HepG2 (cell line): Measurements from ENCODE around the gene DLEC1. TPM values are rescaled to one million over a fixed set of nuclear protein-coding genes. Genes with fewer than 3 reads are reported as not detected.
A peak's percentile ranks its signal among the peaks of the same experiment; 100 is the strongest.

Source experiments
- BRCA1 ChIP-seq: sonication (generic); formaldehyde crosslinking; IDR thresholded peaks from 2 replicates; pipeline ENCODE4 v1.4.0; 2020; ENCODE audit warnings: missing genetic modification reagents
- CBFB ChIP-seq: sonication (generic); formaldehyde crosslinking; IDR thresholded peaks from 2 replicates; pipeline ENCODE4 v1.4.0; 2020; ENCODE audit warnings: missing genetic modification reagents
- ELF4 ChIP-seq: sonication (generic); formaldehyde crosslinking; IDR thresholded peaks from 2 replicates; pipeline ENCODE4 v1.5.0; 2020; ENCODE audit warnings: missing genetic modification reagents, mild to moderate bottlenecking, moderate library complexity, borderline replicate concordance
- HNF4A ChIP-seq: sonication (generic); formaldehyde crosslinking; IDR thresholded peaks from 2 replicates; pipeline ENCODE4 v1.4.0; 2020; ENCODE audit warnings: missing genetic modification reagents
- RBM39 ChIP-seq: fragments of 200-400 bp; formaldehyde crosslinking; IDR thresholded peaks from one replicate; pipeline ENCODE4 v1.6.1; 2018; ENCODE audit warnings: antibody characterized with exemption, mild to moderate bottlenecking, low read depth, low read length; ENCODE audit not compliant: poor library complexity, severe bottlenecking
- SALL1 ChIP-seq: sonication (generic); formaldehyde crosslinking; IDR thresholded peaks from 2 replicates; pipeline ENCODE4 v1.8.0; 2022; ENCODE audit warnings: mild to moderate bottlenecking, missing genetic modification reagents
- ZMAT3 ChIP-seq: sonication (generic); formaldehyde crosslinking; conservative IDR thresholded peaks from 2 replicates; pipeline ENCODE4 v1.7.0; 2021; ENCODE audit warnings: missing genetic modification reagents
- ZNF263 ChIP-seq: sonication (generic); formaldehyde crosslinking; IDR thresholded peaks from 2 replicates; pipeline ENCODE4 v1.4.0; 2020; ENCODE audit warnings: missing genetic modification reagents
- ZNF350 ChIP-seq: sonication (generic); formaldehyde crosslinking; IDR thresholded peaks from 2 replicates; pipeline ENCODE4 v1.4.0; 2020; ENCODE audit warnings: mild to moderate bottlenecking, low read depth, missing genetic modification reagents, borderline replicate concordance
- ZNF432 ChIP-seq: sonication (generic); formaldehyde crosslinking; IDR thresholded peaks from 2 replicates; pipeline ENCODE4 v1.5.0; 2020; ENCODE audit warnings: missing genetic modification reagents, mild to moderate bottlenecking, borderline replicate concordance
- ZNF572 ChIP-seq: sonication (generic); formaldehyde crosslinking; IDR thresholded peaks from 2 replicates; pipeline ENCODE4 v1.5.1; 2020; ENCODE audit warnings: mild to moderate bottlenecking, missing genetic modification reagents
- ZNF772 ChIP-seq: sonication (generic); formaldehyde crosslinking; IDR thresholded peaks from 2 replicates; pipeline ENCODE4 v1.5.0; 2020; ENCODE audit warnings: mild to moderate bottlenecking, missing genetic modification reagents
- ZNF83 ChIP-seq: sonication (generic); formaldehyde crosslinking; IDR thresholded peaks from 2 replicates; pipeline ENCODE4 v1.4.0; 2020; ENCODE audit warnings: missing genetic modification reagents, mild to moderate bottlenecking, borderline replicate concordance
- ZSCAN29 ChIP-seq: sonication (generic); formaldehyde crosslinking; conservative IDR thresholded peaks from 2 replicates; pipeline ENCODE4 v1.4.0; 2020; ENCODE audit warnings: mild to moderate bottlenecking, missing genetic modification reagents
- polyA plus RNA-seq, 8 experiments: library from polyadenylated mRNA; depleted of rRNA in 3 of 8; stranded (reverse) in 7 of 8; unstranded in 1 of 8; fragments of >200 nt; fragmentation: Illumina TruSeq in 4 of 8; extraction: Trizol in 4 of 8; gene quantifications; 2 replicates each; pipeline versions ENCODE4 v1.2.1 to v1.2.3, GENCODE V29; 2011 to 2016; ENCODE audit warnings: low read depth in 4 of 8, missing spikeins in 1 of 8, mixed read lengths in 1 of 8; ENCODE audit not compliant: insufficient read depth in 1 of 8
- total RNA-seq, 5 experiments: library from RNA; depleted of rRNA; stranded (reverse); fragments of >200 nt; fragmentation: Illumina TruSeq; extraction: Trizol; gene quantifications; 2 replicates each; pipeline ENCODE4 v1.2.3, GENCODE V29; 2016; ENCODE audit warnings: low read depth in 1 of 5
- TF ChIP-seq, protein P1 (sequence below): sonication (generic); formaldehyde crosslinking; IDR thresholded peaks from 2 replicates; pipeline ENCODE4 v1.4.0; 2020; ENCODE audit warnings: missing genetic modification reagents
- TF ChIP-seq, protein P2 (sequence below): sonication (generic); formaldehyde crosslinking; IDR thresholded peaks from 2 replicates; pipeline ENCODE4 v1.5.0; 2020; ENCODE audit warnings: mild to moderate bottlenecking, missing genetic modification reagents, moderate library complexity
- TF ChIP-seq, protein P3 (sequence below): sonication (generic); formaldehyde crosslinking; IDR thresholded peaks from 2 replicates; pipeline ENCODE4 v1.4.0; 2020; ENCODE audit warnings: missing genetic modification reagents, borderline replicate concordance

Gene DLEC1
- total and polyA plus RNA-seq, 2 of the 13 experiments (the other 11 are each of a cell fraction or from before 2014, with no cell fraction given), result 0.09 TPM; not detected in 1

DNA sequence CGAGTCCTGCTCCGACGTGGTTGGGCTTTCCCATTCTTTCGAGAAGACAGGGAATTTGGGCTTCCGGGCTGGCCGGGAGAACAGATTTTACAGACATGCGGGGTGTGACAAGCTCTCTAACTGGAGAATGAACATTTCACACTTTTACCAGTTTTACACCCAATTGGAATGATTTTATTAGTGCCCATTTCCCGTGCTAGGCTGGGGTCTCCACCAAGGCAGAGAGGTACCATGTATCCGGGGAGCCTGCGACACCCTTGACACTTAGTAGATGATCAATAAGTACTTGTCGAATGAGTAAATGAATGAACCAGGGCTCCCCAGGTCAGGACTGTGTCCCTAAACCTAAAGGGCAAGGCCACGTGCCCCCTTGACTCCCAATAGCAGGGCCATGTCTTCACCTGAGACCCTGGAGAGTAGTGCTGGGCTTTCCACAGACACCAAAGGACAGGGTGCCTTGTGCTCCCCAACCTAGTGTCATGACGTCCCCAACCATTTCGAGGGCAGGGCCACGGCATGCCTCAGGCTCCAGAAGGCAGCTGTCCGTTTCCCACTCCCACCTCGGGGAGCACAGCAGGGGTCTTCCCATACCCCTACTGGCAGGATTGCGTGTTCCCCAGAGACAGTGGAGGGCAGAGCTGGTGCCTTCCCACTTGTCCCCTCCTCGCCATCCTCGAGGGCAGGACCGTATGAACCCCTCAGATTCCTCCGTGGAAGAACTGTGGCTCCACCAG is 98.8 kb downstream of the DLEC1 start (continued):
- TF ChIP-seq ZNF83 (CRISPR knock-in tag) (0 out of 2 replicates have a peak, but pooled peaks have one; percentile 2), HNF4A (CRISPR knock-in tag) (peak; percentile 26; the same call in 1 of the 2 replicates), ZSCAN29 (CRISPR knock-in tag) (0 out of 2 replicates have a peak, but pooled peaks have one; percentile 11), ZNF772 (CRISPR knock-in tag) (peak; percentile 58; the same call in 1 of the 2 replicates), ZNF572 (CRISPR knock-in tag) (peak; percentile 75; the same call in 1 of the 2 replicates), BRCA1 (CRISPR knock-in tag) (0 out of 2 replicates have a peak, but pooled peaks have one; percentile 56), ELF4 (peak; percentile 72; the same call in 1 of the 2 replicates), ZNF432 (no peak), SALL1 (CRISPR knock-in tag) (no peak; the same call in 1 of the 2 replicates), CBFB (CRISPR knock-in tag) (0 out of 2 replicates have a peak, but pooled peaks have one; percentile 16), ZNF350 (CRISPR knock-in tag) (peak; percentile 3; the same call in 1 of the 2 replicates), ZNF263 (CRISPR knock-in tag) (peak; percentile 81), RBM39 (peak; percentile 6), ZMAT3 (CRISPR knock-in tag) (0 out of 2 replicates have a peak, but pooled peaks have one; percentile 5)
- TF ChIP-seq, protein P1, sequence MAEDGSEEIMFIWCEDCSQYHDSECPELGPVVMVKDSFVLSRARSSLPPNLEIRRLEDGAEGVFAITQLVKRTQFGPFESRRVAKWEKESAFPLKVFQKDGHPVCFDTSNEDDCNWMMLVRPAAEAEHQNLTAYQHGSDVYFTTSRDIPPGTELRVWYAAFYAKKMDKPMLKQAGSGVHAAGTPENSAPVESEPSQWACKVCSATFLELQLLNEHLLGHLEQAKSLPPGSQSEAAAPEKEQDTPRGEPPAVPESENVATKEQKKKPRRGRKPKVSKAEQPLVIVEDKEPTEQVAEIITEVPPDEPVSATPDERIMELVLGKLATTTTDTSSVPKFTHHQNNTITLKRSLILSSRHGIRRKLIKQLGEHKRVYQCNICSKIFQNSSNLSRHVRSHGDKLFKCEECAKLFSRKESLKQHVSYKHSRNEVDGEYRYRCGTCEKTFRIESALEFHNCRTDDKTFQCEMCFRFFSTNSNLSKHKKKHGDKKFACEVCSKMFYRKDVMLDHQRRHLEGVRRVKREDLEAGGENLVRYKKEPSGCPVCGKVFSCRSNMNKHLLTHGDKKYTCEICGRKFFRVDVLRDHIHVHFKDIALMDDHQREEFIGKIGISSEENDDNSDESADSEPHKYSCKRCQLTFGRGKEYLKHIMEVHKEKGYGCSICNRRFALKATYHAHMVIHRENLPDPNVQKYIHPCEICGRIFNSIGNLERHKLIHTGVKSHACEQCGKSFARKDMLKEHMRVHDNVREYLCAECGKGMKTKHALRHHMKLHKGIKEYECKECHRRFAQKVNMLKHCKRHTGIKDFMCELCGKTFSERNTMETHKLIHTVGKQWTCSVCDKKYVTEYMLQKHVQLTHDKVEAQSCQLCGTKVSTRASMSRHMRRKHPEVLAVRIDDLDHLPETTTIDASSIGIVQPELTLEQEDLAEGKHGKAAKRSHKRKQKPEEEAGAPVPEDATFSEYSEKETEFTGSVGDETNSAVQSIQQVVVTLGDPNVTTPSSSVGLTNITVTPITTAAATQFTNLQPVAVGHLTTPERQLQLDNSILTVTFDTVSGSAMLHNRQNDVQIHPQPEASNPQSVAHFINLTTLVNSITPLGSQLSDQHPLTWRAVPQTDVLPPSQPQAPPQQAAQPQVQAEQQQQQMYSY (CRISPR knock-in tag), result 0 out of 2 replicates have a peak, but pooled peaks have one; percentile 22
- TF ChIP-seq, protein P2, sequence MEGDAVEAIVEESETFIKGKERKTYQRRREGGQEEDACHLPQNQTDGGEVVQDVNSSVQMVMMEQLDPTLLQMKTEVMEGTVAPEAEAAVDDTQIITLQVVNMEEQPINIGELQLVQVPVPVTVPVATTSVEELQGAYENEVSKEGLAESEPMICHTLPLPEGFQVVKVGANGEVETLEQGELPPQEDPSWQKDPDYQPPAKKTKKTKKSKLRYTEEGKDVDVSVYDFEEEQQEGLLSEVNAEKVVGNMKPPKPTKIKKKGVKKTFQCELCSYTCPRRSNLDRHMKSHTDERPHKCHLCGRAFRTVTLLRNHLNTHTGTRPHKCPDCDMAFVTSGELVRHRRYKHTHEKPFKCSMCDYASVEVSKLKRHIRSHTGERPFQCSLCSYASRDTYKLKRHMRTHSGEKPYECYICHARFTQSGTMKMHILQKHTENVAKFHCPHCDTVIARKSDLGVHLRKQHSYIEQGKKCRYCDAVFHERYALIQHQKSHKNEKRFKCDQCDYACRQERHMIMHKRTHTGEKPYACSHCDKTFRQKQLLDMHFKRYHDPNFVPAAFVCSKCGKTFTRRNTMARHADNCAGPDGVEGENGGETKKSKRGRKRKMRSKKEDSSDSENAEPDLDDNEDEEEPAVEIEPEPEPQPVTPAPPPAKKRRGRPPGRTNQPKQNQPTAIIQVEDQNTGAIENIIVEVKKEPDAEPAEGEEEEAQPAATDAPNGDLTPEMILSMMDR (CRISPR knock-in tag), result no peak; the same call in 1 of the 2 replicates
- TF ChIP-seq, protein P3, sequence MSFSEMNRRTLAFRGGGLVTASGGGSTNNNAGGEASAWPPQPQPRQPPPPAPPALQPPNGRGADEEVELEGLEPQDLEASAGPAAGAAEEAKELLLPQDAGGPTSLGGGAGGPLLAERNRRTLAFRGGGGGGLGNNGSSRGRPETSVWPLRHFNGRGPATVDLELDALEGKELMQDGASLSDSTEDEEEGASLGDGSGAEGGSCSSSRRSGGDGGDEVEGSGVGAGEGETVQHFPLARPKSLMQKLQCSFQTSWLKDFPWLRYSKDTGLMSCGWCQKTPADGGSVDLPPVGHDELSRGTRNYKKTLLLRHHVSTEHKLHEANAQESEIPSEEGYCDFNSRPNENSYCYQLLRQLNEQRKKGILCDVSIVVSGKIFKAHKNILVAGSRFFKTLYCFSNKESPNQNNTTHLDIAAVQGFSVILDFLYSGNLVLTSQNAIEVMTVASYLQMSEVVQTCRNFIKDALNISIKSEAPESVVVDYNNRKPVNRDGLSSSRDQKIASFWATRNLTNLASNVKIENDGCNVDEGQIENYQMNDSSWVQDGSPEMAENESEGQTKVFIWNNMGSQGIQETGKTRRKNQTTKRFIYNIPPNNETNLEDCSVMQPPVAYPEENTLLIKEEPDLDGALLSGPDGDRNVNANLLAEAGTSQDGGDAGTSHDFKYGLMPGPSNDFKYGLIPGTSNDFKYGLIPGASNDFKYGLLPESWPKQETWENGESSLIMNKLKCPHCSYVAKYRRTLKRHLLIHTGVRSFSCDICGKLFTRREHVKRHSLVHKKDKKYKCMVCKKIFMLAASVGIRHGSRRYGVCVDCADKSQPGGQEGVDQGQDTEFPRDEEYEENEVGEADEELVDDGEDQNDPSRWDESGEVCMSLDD (CRISPR knock-in tag), result 0 out of 2 replicates have a peak, but pooled peaks have one; percentile 29
